T-helper 22 cell (primary cell): ENCODE data around the gene PRR23E.

Experiments used
- DNase-seq: peaks from one replicate; pipeline ENCODE4 v3.0.0-alpha.2; 2020; ENCODE audit warnings: low read depth

PRR23E gene

GRCh38 chr3:127209155-127209839, 16.4 kb downstream of the PRR23E start:
- no peak for DNase-seq

- no peak for DNase-seq
Measured at GRCh38 chr3:127209840-127210653, 17.1 kb downstream of the PRR23E start.

- DNase-seq: no peak
Measured at GRCh38 chr3:127210654-127210943, 17.7 kb downstream of the PRR23E start.

GRCh38 chr3:127211118-127212060, 18.5 kb downstream of the PRR23E start:
- no peak for DNase-seq

GRCh38 chr3:127212231-127212630, 19.3 kb downstream of the PRR23E start:
- DNase-seq: no peak

- DNase-seq: no peak
Measured at GRCh38 chr3:127212711-127213110, 19.8 kb downstream of the PRR23E start.

- DNase-seq: no peak
Measured at GRCh38 chr3:127213381-127213918, 20.5 kb downstream of the PRR23E start.

- DNase-seq: no peak
Measured at GRCh38 chr3:127214975-127215374, 22.0 kb downstream of the PRR23E start.

GRCh38 chr3:127215714-127216414, 22.9 kb downstream of the PRR23E start:
- no peak for DNase-seq

- no peak for DNase-seq
Measured at GRCh38 chr3:127216415-127217261, 23.7 kb downstream of the PRR23E start.

- no peak for DNase-seq
Measured at GRCh38 chr3:127217596-127218453, 24.9 kb downstream of the PRR23E start.

GRCh38 chr3:127218454-127218922, 25.6 kb downstream of the PRR23E start:
- no peak for DNase-seq

GRCh38 chr3:127220497-127220896, 27.6 kb downstream of the PRR23E start:
- no peak for DNase-seq

- no peak for DNase-seq
Measured at GRCh38 chr3:127221037-127221436, 28.1 kb downstream of the PRR23E start.

GRCh38 chr3:127221446-127222035, 28.6 kb downstream of the PRR23E start:
- no peak for DNase-seq

GRCh38 chr3:127222163-127222562, 29.2 kb downstream of the PRR23E start:
- no peak for DNase-seq

- no peak for DNase-seq
Measured at GRCh38 chr3:127222664-127223063, 29.7 kb downstream of the PRR23E start.

GRCh38 chr3:127224118-127224517, 31.2 kb downstream of the PRR23E start:
- DNase-seq: no peak

- DNase-seq: no peak
Measured at GRCh38 chr3:127226457-127226856, 33.5 kb downstream of the PRR23E start.
